Stimulated activated naive B cell treated with anti-CD40 and anti-IgM and Interleukin-4, amounts not matched to agents 10 μg/mL and 1 μg/mL and 100 μg/mL, for 72 hours (primary cell): Measurements from ENCODE around the gene MTMR10.
A peak's percentile ranks its signal among the peaks of the same experiment; 100 is the strongest.

ENCODE experiments used
- ATAC-seq, 2 donors: fragments of 150-1000 bp; cut with Tn5 transposase; replicated peaks; 2 replicates each; pipeline ENCODE4 v1.10.0; 2021; ENCODE audit warnings: moderate library complexity in 1 of 2
- DNase-seq: peaks from one replicate; pipeline ENCODE4 v3.0.0; 2021
- H3K27ac Mint-ChIP-seq: one replicate; pipeline ENCODE4 v1.8.0; 2022; ENCODE audit warnings: mild to moderate bottlenecking, mixed read lengths
- H3K27me3 Mint-ChIP-seq, 2 donors: one replicate each; pipeline ENCODE4 v1.8.0; 2022; ENCODE audit warnings: mixed read lengths in 2 of 2
- H3K36me3 Mint-ChIP-seq, 2 donors: one replicate each; pipeline ENCODE4 v1.8.0; 2022; ENCODE audit warnings: mixed read lengths in 2 of 2, mild to moderate bottlenecking in 1 of 2
- H3K4me1 Mint-ChIP-seq, 2 donors: one replicate each; pipeline ENCODE4 v1.8.0; 2022; ENCODE audit warnings: mixed read lengths in 2 of 2, mild to moderate bottlenecking in 1 of 2
- H3K4me3 Mint-ChIP-seq, 2 donors: one replicate each; pipeline ENCODE4 v1.8.0; 2022; ENCODE audit warnings: mild to moderate bottlenecking in 2 of 2, mixed read lengths in 2 of 2, moderate library complexity in 1 of 2
- H3K9me3 Mint-ChIP-seq, 2 donors: one replicate each; pipeline ENCODE4 v1.8.0; 2022; ENCODE audit warnings: mixed read lengths in 2 of 2, mild to moderate bottlenecking in 1 of 2

MTMR10 gene

GRCh38 chr15:30991255-30992235 lies at the start of gene MTMR10:
Gene MTMR10 (minus strand): TSS chr15:30991628. CDS start chr15:30991506, 122 bp downstream.
- H3K27ac Mint-ChIP-seq, result peak within 1 kb of the TSS; percentile 98
- DNase-seq (peak; percentile 83), ATAC-seq (peak; percentile 90 to 93)
- H3K4me3 Mint-ChIP-seq, result peak within 1 kb of the TSS; percentile 97 to 100
- H3K27me3 Mint-ChIP-seq, result no peaks in the 10 kb centered on the region
- H3K36me3 Mint-ChIP-seq, result peaks cover 7 to 14% of the 10 kb centered on the region in 2 donors
- H3K9me3 Mint-ChIP-seq, result no peaks in the 10 kb centered on the region
- peaks cover 19 to 32% of the 10 kb centered on the region in 2 donors for H3K4me1 Mint-ChIP-seq

GRCh38 chr15:31040611-31041010 lies 49.2 kb upstream of the MTMR10 start:
- H3K4me1 Mint-ChIP-seq, result peaks cover 8 to 17% of the 10 kb centered on the region in 2 donors
- DNase-seq, result no peak
- no peaks in the 10 kb centered on the region for H3K27me3 Mint-ChIP-seq
- no peaks in the 10 kb centered on the region for H3K36me3 Mint-ChIP-seq
- peak overlapping the region; percentile 52 for H3K27ac Mint-ChIP-seq
- H3K9me3 Mint-ChIP-seq, result no peaks in the 10 kb centered on the region
- ATAC-seq, result no peak
- H3K4me3 Mint-ChIP-seq, result no peak overlapping the region

- H3K27ac Mint-ChIP-seq, result no peak overlapping the region
- H3K36me3 Mint-ChIP-seq, result no peaks in the 10 kb centered on the region
- H3K4me3 Mint-ChIP-seq, result no peak overlapping the region
- H3K9me3 Mint-ChIP-seq, result no peaks in the 10 kb centered on the region
- peaks cover 10 to 17% of the 10 kb centered on the region in 2 donors for H3K4me1 Mint-ChIP-seq
- DNase-seq, result no peak
- ATAC-seq, result no peak
- H3K27me3 Mint-ChIP-seq, result no peaks in the 10 kb centered on the region
Observed at GRCh38 chr15:31039961-31040360, 48.5 kb upstream of the MTMR10 start.

- Mint-ChIP-seq H3K4me1 (peaks cover 20 to 37% of the 10 kb centered on the region in 2 donors), H3K27ac (no peak overlapping the region), H3K27me3 (no peaks in the 10 kb centered on the region), H3K36me3 (no peaks in the 10 kb centered on the region), H3K4me3 (no peak overlapping the region), H3K9me3 (no peaks in the 10 kb centered on the region)
- DNase-seq, result no peak
- no peak for ATAC-seq
Observed at GRCh38 chr15:31037731-31038477, 46.5 kb upstream of the MTMR10 start.

GRCh38 chr15:31036783-31037182 lies 45.4 kb upstream of the MTMR10 start:
- DNase-seq, result no peak
- Mint-ChIP-seq H3K27me3 (no peaks in the 10 kb centered on the region), H3K36me3 (no peaks in the 10 kb centered on the region), H3K4me1 (peaks cover 19 to 35% of the 10 kb centered on the region in 2 donors), H3K27ac (no peak overlapping the region), H3K4me3 (no peak overlapping the region), H3K9me3 (no peaks in the 10 kb centered on the region)
- ATAC-seq, result no peak

GRCh38 chr15:31035610-31036009 lies 44.2 kb upstream of the MTMR10 start:
- Mint-ChIP-seq H3K36me3 (no peaks in the 10 kb centered on the region), H3K27ac (no peak overlapping the region), H3K27me3 (no peaks in the 10 kb centered on the region), H3K9me3 (no peaks in the 10 kb centered on the region), H3K4me3 (no peak overlapping the region), H3K4me1 (peaks cover 27 to 38% of the 10 kb centered on the region in 2 donors)
- ATAC-seq (no peak), DNase-seq (no peak)

GRCh38 chr15:31034152-31034551 lies 42.7 kb upstream of the MTMR10 start:
- no peak for ATAC-seq
- Mint-ChIP-seq H3K4me3 (no peak overlapping the region), H3K27ac (no peak overlapping the region), H3K4me1 (peaks cover 27 to 30% of the 10 kb centered on the region in 2 donors), H3K9me3 (no peaks in the 10 kb centered on the region), H3K27me3 (no peaks in the 10 kb centered on the region), H3K36me3 (no peaks in the 10 kb centered on the region)
- DNase-seq, result no peak

- H3K27me3 Mint-ChIP-seq, result no peaks in the 10 kb centered on the region
- H3K4me1 Mint-ChIP-seq, result peaks cover 29 to 33% of the 10 kb centered on the region in 2 donors
- H3K4me3 Mint-ChIP-seq, result no peak overlapping the region
- H3K9me3 Mint-ChIP-seq, result no peaks in the 10 kb centered on the region
- peak overlapping the region; percentile 6 for H3K27ac Mint-ChIP-seq
- no peaks in the 10 kb centered on the region for H3K36me3 Mint-ChIP-seq
- ATAC-seq (no peak), DNase-seq (no peak)
Observed at GRCh38 chr15:31032961-31033371, 41.5 kb upstream of the MTMR10 start.

- Mint-ChIP-seq H3K27ac (peak overlapping the region; percentile 72), H3K4me3 (no peak overlapping the region), H3K9me3 (no peaks in the 10 kb centered on the region), H3K27me3 (no peaks in the 10 kb centered on the region), H3K36me3 (no peaks in the 10 kb centered on the region), H3K4me1 (peaks cover 28 to 34% of the 10 kb centered on the region in 2 donors)
- ATAC-seq, result peak; percentile 71 to 93
- DNase-seq, result no peak
Observed at GRCh38 chr15:31031471-31032067, 40.1 kb upstream of the MTMR10 start.

- H3K4me3 Mint-ChIP-seq, result peak overlapping the region in 1 of 2 donors; percentile 34
- no peak for DNase-seq
Observed at GRCh38 chr15:31027910-31028578, 36.6 kb upstream of the MTMR10 start.

GRCh38 chr15:31025996-31026395 lies 34.6 kb upstream of the MTMR10 start:
- Mint-ChIP-seq H3K4me1 (peaks cover 21 to 33% of the 10 kb centered on the region in 2 donors), H3K27me3 (no peaks in the 10 kb centered on the region)

More at GRCh38 chr15:31027910-31028578, 36.6 kb upstream of the MTMR10 start:
- Mint-ChIP-seq H3K4me1 (peaks cover 24 to 30% of the 10 kb centered on the region in 2 donors), H3K27me3 (no peaks in the 10 kb centered on the region), H3K27ac (no peak overlapping the region), H3K9me3 (peaks cover 0 to 2% of the 10 kb centered on the region in 2 donors), H3K36me3 (no peaks in the 10 kb centered on the region)
- peak in 1 of 2 donors; percentile 73 for ATAC-seq

GRCh38 chr15:31024979-31025378 lies 33.6 kb upstream of the MTMR10 start:
- H3K4me1 Mint-ChIP-seq, result peaks cover 31 to 43% of the 10 kb centered on the region in 2 donors
- H3K36me3 Mint-ChIP-seq, result no peaks in the 10 kb centered on the region
- H3K27ac Mint-ChIP-seq, result no peak overlapping the region

More at GRCh38 chr15:31025996-31026395, 34.6 kb upstream of the MTMR10 start:
- Mint-ChIP-seq H3K9me3 (peaks cover 0 to 3% of the 10 kb centered on the region in 2 donors), H3K27ac (no peak overlapping the region), H3K36me3 (no peaks in the 10 kb centered on the region), H3K4me3 (no peak overlapping the region)
- DNase-seq (no peak), ATAC-seq (no peak)

GRCh38 chr15:31024330-31024729 lies 32.9 kb upstream of the MTMR10 start:
- Mint-ChIP-seq H3K9me3 (peaks cover 0 to 3% of the 10 kb centered on the region in 2 donors), H3K4me3 (no peak overlapping the region), H3K27me3 (no peaks in the 10 kb centered on the region), H3K27ac (no peak overlapping the region), H3K4me1 (peaks cover 31 to 44% of the 10 kb centered on the region in 2 donors), H3K36me3 (no peaks in the 10 kb centered on the region)
- no peak for DNase-seq
- ATAC-seq, result no peak

More at GRCh38 chr15:31024979-31025378, 33.6 kb upstream of the MTMR10 start:
- DNase-seq (no peak), ATAC-seq (no peak)
- Mint-ChIP-seq H3K9me3 (peaks cover 0 to 3% of the 10 kb centered on the region in 2 donors), H3K27me3 (no peaks in the 10 kb centered on the region), H3K4me3 (no peak overlapping the region)
